ENCODE measurements around the gene MOK.

DNA sequence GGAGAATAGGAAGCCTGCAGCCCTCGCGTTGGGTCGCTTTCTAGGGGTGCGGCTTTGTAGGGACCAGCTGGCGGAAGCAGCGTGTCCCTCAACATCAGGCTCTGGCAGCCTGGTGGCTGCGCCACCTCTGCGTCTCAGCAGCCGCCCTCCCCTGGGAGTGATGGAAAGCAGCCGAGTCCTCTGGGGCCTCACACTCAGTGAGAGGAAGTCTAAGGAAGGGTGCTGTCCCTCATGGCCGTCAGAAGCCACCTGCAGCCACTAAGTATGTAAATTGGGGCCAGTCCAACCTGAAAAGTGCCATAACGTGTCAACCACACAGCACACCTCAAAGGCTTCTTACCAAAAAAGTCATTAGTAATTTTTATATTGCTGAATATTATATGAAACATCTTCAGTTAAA, 84.9 kb downstream of the MOK start:
- TF ChIP-seq, protein P1, sequence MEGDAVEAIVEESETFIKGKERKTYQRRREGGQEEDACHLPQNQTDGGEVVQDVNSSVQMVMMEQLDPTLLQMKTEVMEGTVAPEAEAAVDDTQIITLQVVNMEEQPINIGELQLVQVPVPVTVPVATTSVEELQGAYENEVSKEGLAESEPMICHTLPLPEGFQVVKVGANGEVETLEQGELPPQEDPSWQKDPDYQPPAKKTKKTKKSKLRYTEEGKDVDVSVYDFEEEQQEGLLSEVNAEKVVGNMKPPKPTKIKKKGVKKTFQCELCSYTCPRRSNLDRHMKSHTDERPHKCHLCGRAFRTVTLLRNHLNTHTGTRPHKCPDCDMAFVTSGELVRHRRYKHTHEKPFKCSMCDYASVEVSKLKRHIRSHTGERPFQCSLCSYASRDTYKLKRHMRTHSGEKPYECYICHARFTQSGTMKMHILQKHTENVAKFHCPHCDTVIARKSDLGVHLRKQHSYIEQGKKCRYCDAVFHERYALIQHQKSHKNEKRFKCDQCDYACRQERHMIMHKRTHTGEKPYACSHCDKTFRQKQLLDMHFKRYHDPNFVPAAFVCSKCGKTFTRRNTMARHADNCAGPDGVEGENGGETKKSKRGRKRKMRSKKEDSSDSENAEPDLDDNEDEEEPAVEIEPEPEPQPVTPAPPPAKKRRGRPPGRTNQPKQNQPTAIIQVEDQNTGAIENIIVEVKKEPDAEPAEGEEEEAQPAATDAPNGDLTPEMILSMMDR (conservative IDR thresholded peaks at IDR 0.05 in 1 of 2, IDR thresholded peaks at IDR 0.05 in 1 of 2; ENCODE audit: extremely low read depth in 1 of 2, insufficient read depth in 1 of 2, low read depth in 1 of 2, low read length in 2 of 2) = no peak
- no peak for TF ChIP-seq EZH2 (IDR thresholded peaks at IDR 0.05; ENCODE audit: borderline replicate concordance, low read length)

Measured in mammary epithelial cell (primary cell).